ENCODE data around the gene EML5.

EML5 gene

GRCh38 chr14:88668448-88669116, 124.2 kb downstream of the EML5 start:
- Histone ChIP-seq H3K36me3 (ENCODE audit: control insufficient read depth in 1 of 2, insufficient read depth in 2 of 2, low read length in 2 of 2) (no peaks in the 10 kb centered on the region), H3K4me3 (ENCODE audit: low read depth, low read length) (no peak overlapping the region), H3K79me1 (ENCODE audit: low read length) (no peaks in the 10 kb centered on the region), H3K4me2 (ENCODE audit: low read length) (no peak overlapping the region), H3K14ac (ENCODE audit: low read length) (no peak overlapping the region), H3K23ac (ENCODE audit: low read length) (no peak overlapping the region), H3K18ac (ENCODE audit: low read length) (no peak overlapping the region), H3K27me3 (ENCODE audit: insufficient read depth, low read length) (no peaks in the 10 kb centered on the region), H4K12ac (ENCODE audit: low read depth, low read length) (no peak overlapping the region), H3K4me1 (ENCODE audit: control insufficient read depth in 1 of 2, insufficient read depth in 2 of 2, low read length in 2 of 2) (no peaks in the 10 kb centered on the region), H3K9ac (ENCODE audit: low read length) (no peak overlapping the region), H3K27ac (ENCODE audit: low read depth, low read length) (no peak overlapping the region), H2BK120ac (ENCODE audit: insufficient read depth, low read length, poor library complexity) (no peak overlapping the region), H4K91ac (ENCODE audit: low read depth, low read length) (no peak overlapping the region), H3K9me3 (ENCODE audit: insufficient read depth, low read depth, low read length) (no peaks in the 10 kb centered on the region), H2BK5ac (ENCODE audit: low read depth, low read length, poor library complexity) (no peak overlapping the region), H2AFZ (ENCODE audit: insufficient read depth, low read length, poor library complexity) (no peak overlapping the region), H2BK12ac (ENCODE audit: low read length) (no peak overlapping the region), H3K4ac (ENCODE audit: low read depth, low read length) (no peak overlapping the region), H4K8ac (ENCODE audit: low read depth, low read length) (no peak overlapping the region), H2AK5ac (ENCODE audit: low read length) (no peak overlapping the region), H3K79me2 (ENCODE audit: control insufficient read depth, insufficient read depth, low read length, poor library complexity) (no peaks in the 10 kb centered on the region)
- no peak for DNase-seq
- WGBS (ENCODE audit: extremely low coverage, insufficient coverage, insufficient read length): no CpG with 5 or more reads among the region's 3 CpGs

- H2AFZ ChIP-seq (ENCODE audit: insufficient read depth, low read length, poor library complexity): no peak overlapping the region
- H3K36me3 ChIP-seq (ENCODE audit: control insufficient read depth in 1 of 2, insufficient read depth in 2 of 2, low read length in 2 of 2): no peaks in the 10 kb centered on the region
- no peak overlapping the region for H4K12ac ChIP-seq (ENCODE audit: low read depth, low read length)
- H3K27ac ChIP-seq (ENCODE audit: low read depth, low read length): no peak overlapping the region
- H3K27me3 ChIP-seq (ENCODE audit: insufficient read depth, low read length): no peaks in the 10 kb centered on the region
- no peak overlapping the region for H4K91ac ChIP-seq (ENCODE audit: low read depth, low read length)
- H2BK5ac ChIP-seq (ENCODE audit: low read depth, low read length, poor library complexity): no peak overlapping the region
- H3K4me2 ChIP-seq (ENCODE audit: low read length): no peak overlapping the region
- peak; percentile 20 to 82 for DNase-seq
- no peak overlapping the region for H3K18ac ChIP-seq (ENCODE audit: low read length)
- H4K8ac ChIP-seq (ENCODE audit: low read depth, low read length): no peak overlapping the region
- no peak overlapping the region for H2BK120ac ChIP-seq (ENCODE audit: insufficient read depth, low read length, poor library complexity)
- no peak overlapping the region for H3K9ac ChIP-seq (ENCODE audit: low read length)
- no peaks in the 10 kb centered on the region for H3K4me1 ChIP-seq (ENCODE audit: control insufficient read depth in 1 of 2, insufficient read depth in 2 of 2, low read length in 2 of 2)
- H3K79me2 ChIP-seq (ENCODE audit: control insufficient read depth, insufficient read depth, low read length, poor library complexity): no peaks in the 10 kb centered on the region
- H3K4me3 ChIP-seq (ENCODE audit: low read depth, low read length): no peak overlapping the region
- H2AK5ac ChIP-seq (ENCODE audit: low read length): no peak overlapping the region
- H3K23ac ChIP-seq (ENCODE audit: low read length): no peak overlapping the region
- H3K14ac ChIP-seq (ENCODE audit: low read length): no peak overlapping the region
- H2BK12ac ChIP-seq (ENCODE audit: low read length): no peak overlapping the region
- no CpG with 5 or more reads among the region's 4 CpGs for WGBS (ENCODE audit: extremely low coverage, insufficient coverage, insufficient read length)
- no peaks in the 10 kb centered on the region for H3K9me3 ChIP-seq (ENCODE audit: insufficient read depth, low read depth, low read length)
- no peaks in the 10 kb centered on the region for H3K79me1 ChIP-seq (ENCODE audit: low read length)
- no peak overlapping the region for H3K4ac ChIP-seq (ENCODE audit: low read depth, low read length)
Observed at GRCh38 chr14:88667555-88668273, 125.0 kb downstream of the EML5 start.

GRCh38 chr14:88660056-88660455, 132.7 kb downstream of the EML5 start:
- Histone ChIP-seq H4K91ac (ENCODE audit: low read depth, low read length) (no peak overlapping the region), H3K4me2 (ENCODE audit: low read length) (no peak overlapping the region), H3K36me3 (ENCODE audit: control insufficient read depth in 1 of 2, insufficient read depth in 2 of 2, low read length in 2 of 2) (no peaks in the 10 kb centered on the region), H3K4ac (ENCODE audit: low read depth, low read length) (no peak overlapping the region), H3K27me3 (ENCODE audit: insufficient read depth, low read length) (no peaks in the 10 kb centered on the region), H3K9me3 (ENCODE audit: insufficient read depth, low read depth, low read length) (no peaks in the 10 kb centered on the region), H4K8ac (ENCODE audit: low read depth, low read length) (no peak overlapping the region), H3K14ac (ENCODE audit: low read length) (no peak overlapping the region), H3K27ac (ENCODE audit: low read depth, low read length) (no peak overlapping the region), H3K9ac (ENCODE audit: low read length) (no peak overlapping the region), H2AK5ac (ENCODE audit: low read length) (no peak overlapping the region), H2AFZ (ENCODE audit: insufficient read depth, low read length, poor library complexity) (no peak overlapping the region), H3K23ac (ENCODE audit: low read length) (no peak overlapping the region), H3K18ac (ENCODE audit: low read length) (no peak overlapping the region), H3K4me1 (ENCODE audit: control insufficient read depth in 1 of 2, insufficient read depth in 2 of 2, low read length in 2 of 2) (no peaks in the 10 kb centered on the region), H4K12ac (ENCODE audit: low read depth, low read length) (no peak overlapping the region), H3K4me3 (ENCODE audit: low read depth, low read length) (no peak overlapping the region), H3K79me1 (ENCODE audit: low read length) (no peaks in the 10 kb centered on the region), H2BK120ac (ENCODE audit: insufficient read depth, low read length, poor library complexity) (no peak overlapping the region), H3K79me2 (ENCODE audit: control insufficient read depth, insufficient read depth, low read length, poor library complexity) (no peaks in the 10 kb centered on the region), H2BK5ac (ENCODE audit: low read depth, low read length, poor library complexity) (no peak overlapping the region), H2BK12ac (ENCODE audit: low read length) (no peak overlapping the region)
- WGBS (ENCODE audit: extremely low coverage, insufficient coverage, insufficient read length): no CpG with 5 or more reads among the region's 5 CpGs
- no peak for DNase-seq

GRCh38 chr14:88639221-88639620, 153.5 kb downstream of the EML5 start:
- Histone ChIP-seq H2BK120ac (ENCODE audit: insufficient read depth, low read length, poor library complexity) (no peak overlapping the region), H2AK5ac (ENCODE audit: low read length) (no peak overlapping the region), H2AFZ (ENCODE audit: insufficient read depth, low read length, poor library complexity) (no peak overlapping the region), H3K79me1 (ENCODE audit: low read length) (no peaks in the 10 kb centered on the region), H3K4me2 (ENCODE audit: low read length) (no peak overlapping the region), H3K36me3 (ENCODE audit: control insufficient read depth in 1 of 2, insufficient read depth in 2 of 2, low read length in 2 of 2) (no peaks in the 10 kb centered on the region), H2BK5ac (ENCODE audit: low read depth, low read length, poor library complexity) (no peak overlapping the region), H3K9ac (ENCODE audit: low read length) (no peak overlapping the region), H4K8ac (ENCODE audit: low read depth, low read length) (no peak overlapping the region), H3K27me3 (ENCODE audit: insufficient read depth, low read length) (no peaks in the 10 kb centered on the region), H3K9me3 (ENCODE audit: insufficient read depth, low read depth, low read length) (no peaks in the 10 kb centered on the region), H3K18ac (ENCODE audit: low read length) (no peak overlapping the region), H3K4me3 (ENCODE audit: low read depth, low read length) (no peak overlapping the region), H3K27ac (ENCODE audit: low read depth, low read length) (no peak overlapping the region), H3K79me2 (ENCODE audit: control insufficient read depth, insufficient read depth, low read length, poor library complexity) (no peaks in the 10 kb centered on the region), H2BK12ac (ENCODE audit: low read length) (no peak overlapping the region), H4K91ac (ENCODE audit: low read depth, low read length) (no peak overlapping the region), H3K23ac (ENCODE audit: low read length) (no peak overlapping the region), H4K12ac (ENCODE audit: low read depth, low read length) (no peak overlapping the region), H3K4me1 (ENCODE audit: control insufficient read depth in 1 of 2, insufficient read depth in 2 of 2, low read length in 2 of 2) (no peaks in the 10 kb centered on the region), H3K4ac (ENCODE audit: low read depth, low read length) (no peak overlapping the region), H3K14ac (ENCODE audit: low read length) (no peak overlapping the region)
- DNase-seq: no peak
- no CpG with 5 or more reads among the region's 1 CpG for WGBS (ENCODE audit: extremely low coverage, insufficient coverage, insufficient read length)

All from trophoblast cell (in vitro differentiated cells and primary cell).